HCT116 (cell line): ENCODE results near the gene NFXL1. TPM values are rescaled to one million over a fixed set of nuclear protein-coding genes. Genes with fewer than 3 reads are reported as not detected.
"Not testable (repeated sequence)": the region's sequence is repeated elsewhere in the genome, so short reads cannot be mapped to it uniquely, and the experiment has no call there.

Experiments
- ATAC-seq: fragments of 200-7000 bp; cut with Tn5 transposase; 2 replicates; pipeline ENCODE4 v1.9.1; 2020; ENCODE audit warnings: mild to moderate bottlenecking, moderate library complexity
- BruUV-seq: library from RNA; stranded (reverse); fragments of 400-500 nt; replicated peaks from 2 replicates; lab custom pipeline; 2021; lab: Mats Ljungman, UMichigan
- CTCF ChIA-PET: fragments of 300-600 bp; sonication (Branson Sonifier 250); formaldehyde crosslinking; loops from one replicate; lab custom pipeline; 2021; ENCODE audit warnings: antibody characterized with exemption; lab: Charles Lee
- POLR2A ChIA-PET: fragments of 300-600, 350-600 bp; sonication (Branson Sonifier 250); formaldehyde crosslinking; loops from one replicate; lab custom pipeline; 2021; ENCODE audit warnings: antibody characterized with exemption; lab: Charles Lee
- RAD21 ChIA-PET, 2 experiments: fragments of 300-600 bp; sonication (Branson Sonifier 250); formaldehyde crosslinking; loops; one replicate each; lab custom pipeline; 2023; ENCODE audit warnings: low total read pairs in 2 of 2; ENCODE audit not compliant: uncharacterized antibody in 2 of 2, unreplicated experiment in 2 of 2, low non-redundant PET in 1 of 2; lab: Charles Lee
- DNase-seq: peaks from one replicate; pipeline ENCODE4 v3.0.0-alpha.2; 2010; ENCODE audit warnings: low read depth, low spot score
- H2AFZ ChIP-seq: fragments of 200-600 bp; shearing (Covaris generic), sonication (generic); 2 replicates; pipeline ENCODE4 v1.6.1; 2017; ENCODE audit warnings: low read depth, mixed run types, mixed read lengths, antibody characterized with exemption, low read length; ENCODE audit not compliant: poor library complexity, severe bottlenecking
- H3K27ac ChIP-seq: 2 replicates; pipeline ENCODE4 v1.5.1; 2012; ENCODE audit warnings: low read depth, low read length
- H3K27me3 ChIP-seq: fragments of 200-600 bp; sonication (generic); 2 replicates; pipeline ENCODE4 v1.6.1; 2016; ENCODE audit warnings: mixed run types, low read length, mixed read lengths; ENCODE audit not compliant: insufficient read depth
- H3K36me3 ChIP-seq, 2 experiments: fragments of 200-500 bp in 1 of 2; fragments of 200-600 bp in 1 of 2; sonication (Bioruptor generic) in 1 of 2; sonication (generic) in 1 of 2; 2 replicates each; pipeline versions ENCODE4 v1.5.1 to v1.6.1; 2014 to 2016; ENCODE audit warnings: low read length in 2 of 2, inconsistent platforms in 1 of 2, mixed read lengths in 1 of 2, mixed run types in 1 of 2; ENCODE audit not compliant: insufficient read depth in 2 of 2, control insufficient read depth in 1 of 2
- H3K4me1 ChIP-seq, 2 experiments: fragments of 200-600 bp in 1 of 2; sonication (generic) in 1 of 2; 2 replicates each; pipeline versions ENCODE4 v1.5.1 to v1.6.1; 2012 to 2017; ENCODE audit warnings: low read length in 2 of 2, inconsistent platforms in 1 of 2, mild to moderate bottlenecking in 1 of 2, mixed read lengths in 1 of 2, mixed run types in 1 of 2, moderate library complexity in 1 of 2; ENCODE audit not compliant: insufficient read depth in 2 of 2, control insufficient read depth in 1 of 2
- H3K4me2 ChIP-seq: fragments of 200-600 bp; sonication (generic); 2 replicates; pipeline ENCODE4 v1.6.1; 2017; ENCODE audit warnings: mixed run types, low read length, mixed read lengths
- H3K4me3 ChIP-seq, 2 experiments: fragments of 200-600 bp in 1 of 2; sonication (generic) in 1 of 2; replicated peaks in 1 of 2; 2 replicates each; pipeline ENCODE4 v1.5.1; 2011 to 2016; ENCODE audit warnings: low read length in 2 of 2, control low read depth in 1 of 2, low read depth in 1 of 2, mild to moderate bottlenecking in 1 of 2, mixed read lengths in 1 of 2, mixed run types in 1 of 2
- H3K79me2 ChIP-seq: fragments of 200-600 bp; sonication (generic); 2 replicates; pipeline ENCODE4 v1.6.1; 2017; ENCODE audit warnings: mild to moderate bottlenecking, mixed run types, low read length, moderate library complexity, mixed read lengths; ENCODE audit not compliant: insufficient read depth
- H3K9ac ChIP-seq: fragments of 200-600 bp; sonication (generic); 2 replicates; pipeline ENCODE4 v1.6.1; 2016; ENCODE audit warnings: low read length, mixed read lengths
- H3K9me2 ChIP-seq: fragments of 200-600 bp; sonication (generic), shearing (Covaris generic); 2 replicates; pipeline ENCODE4 v1.6.1; 2017; ENCODE audit warnings: mixed run types, mild to moderate bottlenecking, moderate library complexity; ENCODE audit not compliant: insufficient read depth
- H3K9me3 ChIP-seq, 2 experiments: fragments of 200-500 bp in 1 of 2; fragments of 200-600 bp in 1 of 2; sonication (Bioruptor generic) in 1 of 2; sonication (generic) in 1 of 2; 2 replicates each; pipeline ENCODE4 v1.6.1; 2014 to 2017; ENCODE audit warnings: low read length in 2 of 2, mixed read lengths in 2 of 2, inconsistent platforms in 1 of 2, low read depth in 1 of 2, mild to moderate bottlenecking in 1 of 2, mixed run types in 1 of 2, moderate library complexity in 1 of 2; ENCODE audit not compliant: control insufficient read depth in 1 of 2, insufficient read depth in 1 of 2
- H4K20me1 ChIP-seq: fragments of 200-600 bp; sonication (generic), shearing (Covaris generic); 2 replicates; pipeline ENCODE4 v1.6.1; 2017; ENCODE audit warnings: mixed run types, mild to moderate bottlenecking, moderate library complexity; ENCODE audit not compliant: insufficient read depth
- ATF3 ChIP-seq: IDR thresholded peaks from 2 replicates; pipeline ENCODE4 v1.6.1; 2012
- CTCF ChIP-seq, 3 experiments: fragments of 200-600 bp in 1 of 3; sonication (generic) in 1 of 3; IDR thresholded peaks in 2 of 3; conservative IDR thresholded peaks in 1 of 3; 2 replicates each; pipeline ENCODE4 v1.5.1; 2012 to 2017; ENCODE audit warnings: low read depth in 2 of 3, low read length in 2 of 3, antibody characterized with exemption in 1 of 3, borderline replicate concordance in 1 of 3, control low read depth in 1 of 3, mild to moderate bottlenecking in 1 of 3, mixed read lengths in 1 of 3, mixed run types in 1 of 3, moderate library complexity in 1 of 3; ENCODE audit not compliant: insufficient read depth in 1 of 3
- RAD21 ChIP-seq: IDR thresholded peaks from 2 replicates; pipeline ENCODE4 v1.6.1; 2012; ENCODE audit warnings: low read depth, mild to moderate bottlenecking
- REST ChIP-seq: IDR thresholded peaks from 2 replicates; pipeline ENCODE4 v1.6.1; 2012; ENCODE audit warnings: low read depth
- intact Hi-C: fragments of 100-400 bp; cut with micrococcal nuclease; formaldehyde crosslinking; loops from 2 replicates; pipeline ENCODE4 v1.10.0; 2022
- total RNA-seq: library from RNA; stranded (reverse); gene quantifications from one replicate; pipeline ENCODE4 v1.2.1, GENCODE V29; 2021; ENCODE audit not compliant: unreplicated experiment

The NFXL1 gene
- total RNA-seq, 1 experiment from 2014 or later = 26.8 TPM

- ATAC-seq (peak; percentile 99), DNase-seq (peak; percentile 43)
- Histone ChIP-seq H3K9me2 (no peaks in the 10 kb centered on the region), H3K9ac (no peak overlapping the region), H3K27me3 (no peaks in the 10 kb centered on the region), H3K4me3 (peak overlapping the region; percentile 29 to 51), H3K4me1 (peaks cover 0 to 9% of the 10 kb centered on the region in 2 experiments; a peak in 2 of 4 replicates), H2AFZ (peak overlapping the region; percentile 83), H3K36me3 (no peaks in the 10 kb centered on the region), H4K20me1 (no peaks in the 10 kb centered on the region), H3K27ac (no peak overlapping the region), H3K9me3 (no peaks in the 10 kb centered on the region), H3K79me2 (no peaks in the 10 kb centered on the region), H3K4me2 (peak overlapping the region; percentile 78)
- CTCF ChIA-PET = no interaction called here
- TF ChIP-seq CTCF (IDR thresholded peaks at IDR 0.05 in 2 of 3, conservative IDR thresholded peaks at IDR 0.05 in 1 of 3; ENCODE audit: borderline replicate concordance in 1 of 3, insufficient read depth in 1 of 3, low read depth in 2 of 3, low read length in 2 of 3) (peak; percentile 39 to 82 (median 80); a peak in 5 of 6 replicates), ATF3 (no peak), REST (peak; percentile 36), RAD21 (peak; percentile 50)
- RAD21 ChIA-PET = no interaction called here
- intact Hi-C loops = loop anchor here (1.0 kb wide), 1 partner anchor 161 kb away; no protein-coding TSS in a partner anchor
- POLR2A ChIA-PET = interaction anchor here (1.5 kb wide), 1 partner anchor 12 kb away, joined by 5 read pairs; the partner anchor contains the start of gene NFXL1
- no TSS peak for BruUV-seq
These were observed 12.4 kb upstream of the NFXL1 start for GRCh38 chr4:47926667-47927258.

- POLR2A ChIA-PET, H3K36me3 ChIP-seq, RAD21 ChIA-PET, H3K4me3 ChIP-seq, CTCF ChIA-PET, H3K9me2 ChIP-seq, H3K4me1 ChIP-seq, H4K20me1 ChIP-seq, H3K9ac ChIP-seq, H3K27ac ChIP-seq, H3K4me2 ChIP-seq, ATAC-seq, intact Hi-C loops, DNase-seq, H3K9me3 ChIP-seq, H3K79me2 ChIP-seq, BruUV-seq, H2AFZ ChIP-seq, H3K27me3 ChIP-seq: not testable (repeated sequence)
These were observed 8.9 kb upstream of the NFXL1 start for GRCh38 chr4:47923261-47923608.
